HEK293 (cell line): ENCODE results near the gene APC2.
A peak's percentile ranks its signal among the peaks of the same experiment; 100 is the strongest.

Experiments used
- KLF17 ChIP-seq: fragments of 450-650 bp; formaldehyde crosslinking; IDR thresholded peaks from 2 replicates; pipeline ENCODE4 v1.5.1; 2016; ENCODE audit warnings: missing biosample characterization, missing genetic modification characterization
- KLF8 ChIP-seq: fragments of 450-650 bp; formaldehyde crosslinking; IDR thresholded peaks from 2 replicates; pipeline ENCODE4 v1.5.1; 2016; ENCODE audit warnings: missing biosample characterization, missing genetic modification characterization
- MZF1 ChIP-seq: fragments of 450-650 bp; formaldehyde crosslinking; IDR thresholded peaks from 2 replicates; pipeline ENCODE4 v1.5.1; 2017; ENCODE audit warnings: missing biosample characterization, missing genetic modification characterization, borderline replicate concordance
- OSR2 ChIP-seq: fragments of 450-650 bp; formaldehyde crosslinking; IDR thresholded peaks from 2 replicates; pipeline ENCODE4 v1.5.1; 2016; ENCODE audit warnings: missing biosample characterization, missing genetic modification characterization
- PRDM10 ChIP-seq: fragments of 450-650 bp; formaldehyde crosslinking; IDR thresholded peaks from 2 replicates; pipeline ENCODE4 v1.5.1; 2016; ENCODE audit warnings: missing biosample characterization, missing genetic modification characterization
- RBAK ChIP-seq: fragments of 450-650 bp; formaldehyde crosslinking; IDR thresholded peaks from 2 replicates; pipeline ENCODE4 v1.5.1; 2016; ENCODE audit warnings: missing biosample characterization, missing genetic modification characterization
- SP3 ChIP-seq: fragments of 450-650 bp; formaldehyde crosslinking; IDR thresholded peaks from 2 replicates; pipeline ENCODE4 v1.5.1; 2016; ENCODE audit warnings: missing biosample characterization, missing genetic modification characterization
- SP7 ChIP-seq: fragments of 450-650 bp; formaldehyde crosslinking; IDR thresholded peaks from 2 replicates; pipeline ENCODE4 v1.5.1; 2016; ENCODE audit warnings: missing biosample characterization, missing genetic modification characterization
- ZBTB26 ChIP-seq: fragments of 450-650 bp; formaldehyde crosslinking; optimal IDR thresholded peaks from 2 replicates; pipeline ENCODE3; 2016; ENCODE audit warnings: missing biosample characterization, mild to moderate bottlenecking, missing genetic modification characterization
- ZBTB6 ChIP-seq: fragments of 450-650 bp; formaldehyde crosslinking; IDR thresholded peaks from 2 replicates; pipeline ENCODE4 v1.5.1; 2017; ENCODE audit warnings: missing biosample characterization, missing genetic modification characterization
- ZFP3 ChIP-seq: fragments of 450-650 bp; formaldehyde crosslinking; IDR thresholded peaks from 2 replicates; pipeline ENCODE4 v1.5.1; 2016; ENCODE audit warnings: low read depth, missing biosample characterization, missing genetic modification characterization
- ZFP37 ChIP-seq: fragments of 450-650 bp; formaldehyde crosslinking; IDR thresholded peaks from 2 replicates; pipeline ENCODE4 v1.5.1; 2016; ENCODE audit warnings: missing biosample characterization, missing genetic modification characterization
- ZNF121 ChIP-seq: fragments of 450-650 bp; formaldehyde crosslinking; IDR thresholded peaks from 2 replicates; pipeline ENCODE4 v1.5.1; 2016; ENCODE audit warnings: missing biosample characterization, missing genetic modification characterization
- ZNF175 ChIP-seq: fragments of 450-650 bp; formaldehyde crosslinking; IDR thresholded peaks from 2 replicates; pipeline ENCODE4 v1.5.1; 2016; ENCODE audit warnings: missing biosample characterization, missing genetic modification characterization
- ZNF335 ChIP-seq: fragments of 450-650 bp; formaldehyde crosslinking; conservative IDR thresholded peaks from 2 replicates; pipeline ENCODE4 v1.5.1; 2016; ENCODE audit warnings: missing biosample characterization, missing genetic modification characterization
- ZNF341 ChIP-seq: fragments of 450-650 bp; formaldehyde crosslinking; IDR thresholded peaks from 2 replicates; pipeline ENCODE4; 2016; ENCODE audit warnings: low read depth, missing biosample characterization, missing genetic modification characterization
- ZNF416 ChIP-seq: fragments of 450-650 bp; formaldehyde crosslinking; IDR thresholded peaks from 2 replicates; pipeline ENCODE4 v1.5.1; 2016; ENCODE audit warnings: missing biosample characterization, missing genetic modification characterization
- ZNF488 ChIP-seq: fragments of 450-650 bp; formaldehyde crosslinking; IDR thresholded peaks from 2 replicates; pipeline ENCODE4 v1.5.1; 2016; ENCODE audit warnings: missing biosample characterization, missing genetic modification characterization
- ZNF548 ChIP-seq: fragments of 450-650 bp; formaldehyde crosslinking; IDR thresholded peaks from 2 replicates; pipeline ENCODE4 v1.5.1; 2016; ENCODE audit warnings: missing biosample characterization, missing genetic modification characterization
- ZNF549 ChIP-seq: fragments of 450-650 bp; IDR thresholded peaks from 2 replicates; pipeline ENCODE4 v1.5.1; 2018; ENCODE audit warnings: missing biosample characterization, missing genetic modification characterization, mild to moderate bottlenecking, inconsistent platforms, moderate library complexity
- ZNF580 ChIP-seq: fragments of 450-650 bp; formaldehyde crosslinking; IDR thresholded peaks from 2 replicates; pipeline ENCODE4 v1.5.1; 2016; ENCODE audit warnings: missing biosample characterization, missing genetic modification characterization
- ZNF639 ChIP-seq: fragments of 450-650 bp; formaldehyde crosslinking; IDR thresholded peaks from 2 replicates; pipeline ENCODE4 v1.5.1; 2016; ENCODE audit warnings: missing biosample characterization, missing genetic modification characterization
- ZSCAN16 ChIP-seq: fragments of 450-650 bp; formaldehyde crosslinking; IDR thresholded peaks from 2 replicates; pipeline ENCODE4 v1.5.1; 2016; ENCODE audit warnings: missing biosample characterization, missing genetic modification characterization
- ZSCAN30 ChIP-seq: fragments of 450-650 bp; IDR thresholded peaks from 2 replicates; pipeline ENCODE4 v1.5.1; 2018; ENCODE audit warnings: missing biosample characterization, mild to moderate bottlenecking, missing genetic modification characterization, moderate library complexity

The APC2 gene

GRCh38 chr19:1445185-1445931 is 4.6 kb upstream of the APC2 start (continued):
- TF ChIP-seq ZNF580 (tag by site-specific recombination) (peak; percentile 77), ZNF548 (tag by site-specific recombination) (no peak), ZNF341 (peak; percentile 64; the same call in 1 of the 2 replicates), ZFP37 (peak; percentile 20; the same call in 1 of the 2 replicates), ZNF416 (tag by site-specific recombination) (no peak), ZNF549 (no peak), ZBTB26 (tag by site-specific recombination) (peak; percentile 88), OSR2 (peak; percentile 78), MZF1 (peak; percentile 84), SP7 (peak; percentile 74), SP3 (tag by site-specific recombination) (peak; percentile 86; the same call in 1 of the 2 replicates), ZNF488 (tag by site-specific recombination) (no peak), ZNF121 (no peak), KLF8 (tag by site-specific recombination) (peak; percentile 87), PRDM10 (tag by site-specific recombination) (no peak), ZBTB6 (tag by site-specific recombination) (peak; percentile 44; the same call in 1 of the 2 replicates), ZSCAN16 (tag by site-specific recombination) (0 out of 2 replicates have a peak, but pooled peaks have one; percentile 80), ZNF175 (tag by site-specific recombination) (no peak), ZNF335 (tag by site-specific recombination) (no peak), ZNF639 (tag by site-specific recombination) (peak; percentile 58; the same call in 1 of the 2 replicates), RBAK (tag by site-specific recombination) (no peak), ZSCAN30 (peak; percentile 86; the same call in 1 of the 2 replicates), KLF17 (tag by site-specific recombination) (peak; percentile 81), ZFP3 (tag by site-specific recombination) (no peak)
